C4-2B (cell line): Measurements from ENCODE around the gene TECTA.
A peak's percentile ranks its signal among the peaks of the same experiment; 100 is the strongest.

Source experiments
- H3K27ac ChIP-seq: fragments of 450-650 bp; 2 replicates; pipeline ENCODE4 v1.5.1; 2017
- CTCF ChIP-seq: fragments of 450-650 bp; conservative IDR thresholded peaks from 2 replicates; pipeline ENCODE4 v1.5.1; 2017; ENCODE audit warnings: mild to moderate bottlenecking
- ZFX ChIP-seq: fragments of 450-650 bp; IDR thresholded peaks from 2 replicates; pipeline ENCODE4 v1.6.1; 2017

The TECTA gene

GRCh38 chr11:121063728-121064127 is 37.3 kb upstream of the TECTA start:
- H3K27ac ChIP-seq: no peak overlapping the region
- TF ChIP-seq ZFX (no peak), CTCF (peak; percentile 37)

- H3K27ac ChIP-seq: no peak overlapping the region
- TF ChIP-seq CTCF (no peak), ZFX (no peak)
These were observed 34.4 kb upstream of the TECTA start for GRCh38 chr11:121066623-121067022.

- no peak overlapping the region for H3K27ac ChIP-seq
- no peak for TF ChIP-seq ZFX
- TF ChIP-seq CTCF: no peak
These were observed 34.0 kb upstream of the TECTA start for GRCh38 chr11:121067026-121067425.

- H3K27ac ChIP-seq: peak overlapping the region; percentile 68; the same call in 1 of the 2 replicates
- no peak for TF ChIP-seq CTCF
- no peak for TF ChIP-seq ZFX
These were observed 33.6 kb upstream of the TECTA start for GRCh38 chr11:121067453-121067852.

GRCh38 chr11:121067962-121068647 is 32.9 kb upstream of the TECTA start:
- no peak for TF ChIP-seq ZFX
- no peak for TF ChIP-seq CTCF
- H3K27ac ChIP-seq: peak overlapping the region; percentile 68

- H3K27ac ChIP-seq: peak overlapping the region; percentile 68
- no peak for TF ChIP-seq ZFX
- no peak for TF ChIP-seq CTCF
These were observed 32.3 kb upstream of the TECTA start for GRCh38 chr11:121068787-121069186.

GRCh38 chr11:121070951-121071845 is 29.8 kb upstream of the TECTA start:
- no peak for TF ChIP-seq CTCF
- TF ChIP-seq ZFX: no peak
- peak overlapping the region; percentile 40; the same call in 1 of the 2 replicates for H3K27ac ChIP-seq
